EH (cell line): ENCODE measurements around the gene OR6C2.
"Not testable (repeated sequence)": the region's sequence is repeated elsewhere in the genome, so short reads cannot be mapped to it uniquely, and the experiment has no call there.

ENCODE experiments used
- DNase-seq: peaks from one replicate; pipeline ENCODE4 v3.0.0-alpha.2; 2015; ENCODE audit warnings: low read depth

OR6C2 gene

GRCh38 chr12:55443776-55444175 is at the start of gene OR6C2:
OR6C2 (plus strand) TSS chr12:55444076; CDS start chr12:55452214, 8,138 bp downstream.
- DNase-seq: no peak

- no peak for DNase-seq
Measured at GRCh38 chr12:55396326-55396725, 47.5 kb upstream of the OR6C2 start.

GRCh38 chr12:55400229-55400628 is 43.6 kb upstream of the OR6C2 start, which contains the start of gene OR6C65:
OR6C65 (plus strand) TSS chr12:55400529; CDS start chr12:55400529, 0 bp downstream.
- no peak for DNase-seq

- DNase-seq: no peak
Measured at GRCh38 chr12:55407866-55408265, 36.0 kb upstream of the OR6C2 start.

GRCh38 chr12:55409133-55409532 is 34.7 kb upstream of the OR6C2 start:
- not testable (repeated sequence) for DNase-seq

GRCh38 chr12:55412138-55412537 is 31.7 kb upstream of the OR6C2 start:
- DNase-seq: not testable (repeated sequence)

- not testable (repeated sequence) for DNase-seq
Measured at GRCh38 chr12:55413498-55414388, 30.1 kb upstream of the OR6C2 start.

- DNase-seq: not testable (repeated sequence)
Measured at GRCh38 chr12:55414396-55414823, 29.5 kb upstream of the OR6C2 start.

GRCh38 chr12:55414889-55415288 is 29.0 kb upstream of the OR6C2 start:
- not testable (repeated sequence) for DNase-seq

GRCh38 chr12:55416961-55417360 is 26.9 kb upstream of the OR6C2 start:
- DNase-seq: no peak

GRCh38 chr12:55420307-55420962 is 23.4 kb upstream of the OR6C2 start:
- no peak for DNase-seq

- no peak for DNase-seq
Measured at GRCh38 chr12:55425954-55426353, 17.9 kb upstream of the OR6C2 start, which contains the start of gene OR6C76. OR6C76 (plus strand) TSS chr12:55426254; CDS start chr12:55426254, 0 bp downstream.

GRCh38 chr12:55428331-55429243 is 15.3 kb upstream of the OR6C2 start:
- DNase-seq: no peak

- not testable (repeated sequence) for DNase-seq
Measured at GRCh38 chr12:55441233-55441632, 2.6 kb upstream of the OR6C2 start.

GRCh38 chr12:55445357-55445756 is 1.5 kb downstream of the OR6C2 start:
- no peak for DNase-seq

GRCh38 chr12:55446326-55446725 is 2.5 kb downstream of the OR6C2 start:
- DNase-seq: no peak

GRCh38 chr12:55448825-55449224 is 4.9 kb downstream of the OR6C2 start:
- DNase-seq: no peak

GRCh38 chr12:55464926-55465325 is 21.1 kb downstream of the OR6C2 start:
- not testable (repeated sequence) for DNase-seq

GRCh38 chr12:55467836-55468235 is 24.0 kb downstream of the OR6C2 start:
- DNase-seq: no peak

- DNase-seq: no peak
Measured at GRCh38 chr12:55469291-55469690, 25.4 kb downstream of the OR6C2 start.

GRCh38 chr12:55470088-55470829 is 26.4 kb downstream of the OR6C2 start, which contains the start of gene OR6C70:
OR6C70 (minus strand) TSS chr12:55470138; CDS start chr12:55470138, 0 bp downstream.
- no peak for DNase-seq
